Stimulated activated CD8-positive, alpha-beta memory T cell treated with anti-CD3 and anti-CD28 coated beads, Interleukin-7, amount 100 ng/mL, for 48 hours (primary cell): ENCODE data around the gene OR2D2.
"Not testable (repeated sequence)": the region's sequence is repeated elsewhere in the genome, so short reads cannot be mapped to it uniquely, and the experiment has no call there.

Experiments
- DNase-seq, 2 donors: peaks; one replicate each; pipeline ENCODE4 v3.0.0-alpha.2; 2020; ENCODE audit warnings: low read depth in 1 of 2; ENCODE audit errors: extremely low read depth in 1 of 2

Gene OR2D2

DNA sequence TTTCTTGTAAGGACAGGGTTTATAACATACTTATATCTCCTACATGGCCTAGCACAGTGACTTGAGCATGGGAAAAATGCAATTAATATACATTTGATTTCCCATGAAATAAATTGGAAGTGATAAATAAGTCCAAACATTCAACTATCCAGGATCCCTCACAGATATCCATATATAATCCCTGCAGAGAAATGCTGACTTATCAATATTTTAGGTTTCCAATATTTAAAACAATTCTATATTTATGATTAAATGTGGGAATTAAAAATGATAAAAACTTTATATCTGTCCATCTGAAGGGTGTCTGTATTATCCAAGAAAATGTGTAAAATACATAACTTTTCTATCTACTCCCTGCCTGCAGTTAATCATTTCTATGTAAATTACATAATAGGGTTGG, 9.5 kb downstream of the OR2D2 start:
- DNase-seq: no peak

DNA sequence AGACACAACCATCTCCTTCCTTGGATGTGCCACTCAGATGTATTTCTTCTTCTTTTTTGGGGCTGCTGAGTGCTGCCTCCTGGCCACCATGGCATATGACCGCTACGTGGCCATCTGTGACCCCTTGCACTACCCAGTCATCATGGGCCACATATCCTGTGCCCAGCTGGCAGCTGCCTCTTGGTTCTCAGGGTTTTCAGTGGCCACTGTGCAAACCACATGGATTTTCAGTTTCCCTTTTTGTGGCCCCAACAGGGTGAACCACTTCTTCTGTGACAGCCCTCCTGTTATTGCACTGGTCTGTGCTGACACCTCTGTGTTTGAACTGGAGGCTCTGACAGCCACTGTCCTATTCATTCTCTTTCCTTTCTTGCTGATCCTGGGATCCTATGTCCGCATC, 15.4 kb downstream of the OR2D2 start:
- DNase-seq: no peak

DNA sequence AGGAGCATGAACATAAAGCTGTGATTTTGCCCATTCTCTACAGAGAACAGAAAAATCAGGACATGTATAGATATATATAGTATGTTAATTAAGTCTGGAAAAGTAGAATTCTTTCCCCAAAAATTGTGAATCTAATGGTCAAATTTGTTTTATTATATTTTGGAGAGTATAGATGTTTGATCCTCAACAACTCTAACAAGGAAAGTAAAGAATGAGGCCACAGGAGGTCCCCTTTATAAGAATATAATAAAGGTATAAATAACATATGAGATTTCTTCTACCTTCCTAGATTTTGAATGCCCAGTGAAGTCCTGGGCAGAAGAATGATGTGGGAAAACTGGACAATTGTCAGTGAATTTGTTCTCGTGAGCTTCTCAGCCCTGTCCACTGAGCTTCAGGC, 16.0 kb downstream of the OR2D2 start, which contains the start of gene OR10A4:
Gene OR10A4, plus strand, starts transcription at position 301 of the 400 bp plus-strand sequence. Its CDS starts 23 bp downstream, at position 324.
- no peak for DNase-seq

DNA sequence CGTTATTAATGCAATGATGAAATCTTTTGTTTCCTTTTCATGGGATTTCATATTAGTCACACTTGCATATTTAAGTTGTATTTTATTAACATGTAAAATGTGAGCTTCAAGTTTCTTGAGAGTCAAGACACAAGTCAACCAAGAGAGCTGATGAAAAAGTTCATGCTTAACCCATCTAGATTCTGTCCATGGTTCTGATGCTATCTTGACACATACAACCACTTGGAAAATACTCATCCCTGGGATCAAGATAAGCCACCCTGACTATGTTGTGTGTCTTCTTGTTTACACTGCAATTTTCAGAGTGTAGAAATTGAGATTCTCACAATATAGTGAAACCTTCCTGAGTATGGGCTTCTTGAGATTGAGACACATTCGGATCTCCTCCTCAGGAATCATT, 16.5 kb downstream of the OR2D2 start:
- DNase-seq: no peak

DNA sequence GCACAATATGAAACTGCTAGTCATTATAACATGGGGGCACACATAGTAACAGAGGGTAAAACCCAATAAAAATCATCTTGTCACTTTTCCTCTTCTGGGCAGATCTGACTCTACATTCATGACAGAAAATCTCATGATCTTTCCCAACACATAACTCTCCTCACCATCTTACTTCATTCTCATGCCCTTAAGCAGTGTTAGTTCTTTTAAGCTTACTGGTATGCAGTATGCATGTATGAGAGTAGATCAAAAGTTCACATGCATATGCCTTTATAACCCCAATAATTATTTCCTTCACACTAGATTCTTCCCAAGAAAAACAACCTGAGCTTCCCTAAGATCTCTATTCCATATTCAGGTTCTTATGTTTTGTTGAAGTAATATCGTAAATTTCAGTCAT, 21.0 kb downstream of the OR2D2 start:
- DNase-seq: no peak

DNA sequence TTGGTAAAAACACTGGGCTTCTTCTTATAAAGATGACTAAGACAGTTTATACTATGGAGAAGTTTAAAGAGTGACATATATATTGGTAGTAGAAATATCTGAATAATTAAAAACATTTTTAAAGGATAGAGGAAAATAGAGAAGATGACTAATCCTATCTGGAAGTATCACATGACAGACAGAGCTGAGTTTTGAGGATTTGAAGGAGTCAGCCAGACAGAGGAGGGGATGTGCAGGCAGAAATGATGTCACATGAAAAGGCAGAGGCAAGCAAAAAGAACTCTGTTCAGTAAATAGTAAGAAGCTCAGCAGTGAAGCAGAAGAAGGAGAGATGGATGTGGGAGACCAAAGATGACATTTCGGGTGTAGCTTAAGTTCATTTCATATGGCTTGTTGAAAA, 27.9 kb downstream of the OR2D2 start:
- no peak for DNase-seq

DNA sequence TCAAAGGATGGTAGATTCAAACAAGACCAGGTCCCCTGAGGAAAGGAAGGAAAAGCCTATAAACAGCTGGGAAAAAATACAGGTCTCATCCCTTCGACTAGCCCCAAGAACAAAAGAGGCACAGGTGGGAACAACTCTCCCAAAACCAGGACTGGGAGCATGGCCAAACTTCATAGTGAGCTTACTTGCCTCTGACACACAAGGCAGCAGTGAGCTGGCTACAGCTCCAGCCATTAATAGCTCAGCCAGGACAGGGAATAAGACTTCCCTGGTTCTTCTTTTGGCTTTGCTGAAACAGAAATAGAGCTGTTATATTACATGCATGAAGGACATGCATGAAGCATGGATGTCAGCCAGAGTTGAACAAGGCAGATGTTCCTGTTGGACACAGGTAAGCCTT, 29.3 kb downstream of the OR2D2 start, which contains the start of gene OR10A2:
Gene OR10A2, plus strand, starts transcription at position 97 of the 400 bp plus-strand sequence. CDS start 6,698 bp downstream, outside the sequence.
- DNase-seq: no peak

DNA sequence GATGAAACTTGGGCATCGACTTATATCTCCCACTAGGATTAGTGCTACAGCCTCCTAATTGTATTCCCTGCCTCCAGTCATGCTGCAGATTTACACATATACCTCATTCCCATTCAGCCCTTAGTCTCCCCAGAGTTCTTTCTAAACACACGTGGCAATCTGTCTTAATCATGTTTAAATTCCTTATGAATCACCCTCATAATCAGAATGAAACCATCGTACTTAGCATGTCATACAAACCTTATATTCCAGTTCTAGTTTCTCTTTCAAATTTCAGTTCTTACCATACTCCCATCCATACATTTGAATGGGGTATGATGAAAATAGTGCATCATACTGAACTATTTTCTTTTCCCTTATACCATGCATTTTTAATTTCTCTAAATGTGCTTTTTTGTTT, 35.4 kb downstream of the OR2D2 start:
- no peak for DNase-seq

DNA sequence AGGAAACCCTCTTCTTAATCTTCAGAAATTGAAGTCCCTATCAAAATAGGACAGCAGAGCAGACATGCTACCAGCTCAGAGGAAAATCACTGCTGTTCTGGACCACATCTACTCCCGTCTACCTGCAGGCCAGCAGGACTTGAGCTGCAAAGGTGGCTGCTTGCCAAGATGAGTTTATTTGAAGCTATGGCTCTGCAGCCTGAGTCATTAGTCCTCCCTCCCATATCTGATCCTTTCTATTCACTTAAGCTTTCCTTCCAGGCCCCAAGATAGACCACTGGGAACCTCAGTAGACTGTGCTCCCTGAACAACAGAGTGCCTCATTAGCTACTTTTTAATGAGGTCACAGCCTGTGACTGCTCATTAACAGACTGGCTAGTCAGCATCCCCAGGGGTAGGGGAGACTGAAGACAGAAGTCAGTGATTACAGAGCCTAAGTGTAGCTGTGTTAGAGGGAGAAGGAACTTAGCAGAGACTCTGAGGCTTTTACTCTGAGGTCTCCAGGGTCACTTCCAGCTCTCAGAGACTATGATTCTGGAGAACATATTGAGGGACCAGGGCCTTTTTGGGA, 36.2 kb downstream of the OR2D2 start:
- DNase-seq: no peak

DNA sequence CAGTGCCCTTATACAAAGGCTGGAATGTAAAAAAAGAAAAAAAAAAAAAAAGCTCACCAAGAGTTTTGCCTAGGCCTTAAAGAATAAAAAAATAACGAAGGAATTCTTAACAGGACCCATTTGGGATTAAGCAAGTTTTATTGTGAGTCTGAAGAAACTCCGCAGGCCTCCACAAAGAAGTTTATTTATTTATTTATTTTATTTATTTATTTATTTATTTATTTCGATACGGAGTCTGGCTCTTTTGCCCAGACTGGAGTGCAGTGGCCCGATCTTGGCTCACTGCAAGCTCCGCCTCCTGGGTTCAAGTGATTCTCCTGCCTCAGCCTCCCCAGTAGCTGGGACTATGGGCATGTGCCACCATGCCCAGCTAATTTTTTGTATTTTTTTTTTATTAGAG, 37.5 kb downstream of the OR2D2 start:
- DNase-seq: not testable (repeated sequence)

DNA sequence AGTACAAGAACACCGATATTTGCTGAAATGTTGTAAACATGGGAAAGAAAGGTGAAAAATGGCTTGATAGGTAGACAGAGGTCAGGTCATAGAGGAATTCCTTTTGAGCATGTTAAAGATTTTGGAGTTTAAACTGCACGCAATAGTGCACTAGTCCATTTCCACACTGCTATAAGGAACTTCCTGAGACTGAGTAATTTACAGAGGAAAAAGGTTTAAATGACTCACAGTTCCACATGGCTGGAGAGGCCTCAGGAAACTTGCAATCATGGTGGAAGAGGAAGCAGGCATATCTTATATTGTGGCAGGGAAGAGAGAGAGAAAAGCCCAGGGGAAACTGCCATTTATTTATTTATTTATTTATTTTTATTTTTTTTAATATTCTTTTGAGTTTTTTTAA, 41.8 kb downstream of the OR2D2 start:
- DNase-seq: no peak

DNA sequence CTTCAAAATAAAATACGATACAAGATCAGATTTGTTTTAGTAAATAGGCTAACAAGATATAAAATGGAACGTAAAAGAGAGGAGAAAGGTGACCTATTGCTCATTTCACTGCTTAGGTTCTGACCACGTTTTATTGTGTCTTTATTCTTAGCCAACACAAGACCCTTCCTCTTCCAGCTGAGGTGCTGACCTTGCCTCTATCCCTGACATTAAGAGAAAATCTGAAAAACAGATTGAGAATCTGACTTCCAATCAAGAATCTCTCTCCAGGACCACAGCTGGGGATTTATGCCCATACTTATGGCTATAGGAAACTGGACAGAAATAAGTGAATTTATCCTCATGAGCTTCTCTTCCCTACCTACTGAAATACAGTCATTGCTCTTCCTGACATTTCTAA, 46.9 kb downstream of the OR2D2 start, which contains the start of gene OR10A5:
Gene OR10A5, plus strand, starts transcription at position 301 of the 400 bp plus-strand sequence. Its CDS starts 0 bp downstream, at position 301.
- no peak for DNase-seq

DNA sequence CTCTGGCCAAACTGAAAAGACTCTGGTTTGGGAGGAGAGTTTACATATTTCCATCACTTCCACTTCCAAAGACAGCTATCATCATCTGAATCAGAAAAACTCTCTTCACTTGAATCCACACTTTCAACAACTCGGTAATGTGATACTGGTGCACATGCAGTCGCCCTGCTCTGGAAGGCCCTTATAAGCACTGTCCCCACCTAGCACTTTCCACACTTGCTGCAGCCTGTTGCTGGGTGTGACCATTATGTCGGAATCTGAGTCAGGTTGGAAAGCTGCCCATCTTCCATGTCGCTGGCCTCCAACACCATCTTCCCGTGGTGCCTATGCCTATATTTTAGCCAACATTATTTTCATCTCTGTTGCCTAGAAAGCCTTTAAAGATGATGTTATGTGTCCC, 47.9 kb downstream of the OR2D2 start:
- no peak for DNase-seq

DNA sequence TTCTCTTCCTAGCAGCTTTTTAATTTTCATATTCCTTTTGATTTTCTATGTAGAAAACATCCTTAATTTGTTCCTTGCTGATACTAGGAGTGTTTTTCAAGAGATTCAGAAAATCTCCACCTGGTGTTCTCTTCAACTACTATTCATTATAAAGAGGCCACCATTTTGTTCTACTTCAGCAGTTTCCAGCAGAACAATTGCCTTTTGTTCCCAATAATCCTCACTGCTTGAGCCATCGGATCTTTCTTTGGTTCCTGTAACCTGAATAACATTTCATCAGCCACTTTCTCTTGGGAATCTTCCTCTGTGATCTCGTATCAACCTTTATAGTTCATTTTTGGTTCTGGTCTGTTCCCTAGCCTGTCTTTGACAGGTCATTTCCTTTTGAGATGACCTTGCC, 48.6 kb downstream of the OR2D2 start:
- DNase-seq: no peak

DNA sequence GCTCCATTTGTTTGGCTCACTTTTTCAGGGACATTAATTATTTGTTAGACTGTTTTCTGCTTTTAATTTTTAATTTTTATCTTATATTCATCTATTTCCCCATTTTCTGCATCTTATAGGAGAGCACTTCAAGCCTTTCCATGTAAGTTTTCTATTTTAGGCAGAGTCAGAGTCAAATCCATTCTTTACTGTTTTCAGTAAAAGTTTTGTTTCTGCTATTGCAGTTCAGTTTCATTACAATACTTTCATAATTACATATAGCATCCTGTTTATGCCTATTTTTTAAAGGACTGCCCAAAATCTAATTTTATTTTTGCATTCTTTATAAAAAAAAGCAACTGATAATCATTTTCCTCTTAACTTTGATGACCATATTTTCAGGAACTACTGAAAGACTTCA, 50.6 kb downstream of the OR2D2 start:
- no peak for DNase-seq
